ENCODE measurements around the gene LYRM2.

GRCh38 chr6:89655122-89655521, 16.6 kb upstream of the LYRM2 start:
- TF ChIP-seq CTCF (IDR thresholded peaks at IDR 0.05) = no peak
- TF ChIP-seq ZFX (IDR thresholded peaks at IDR 0.05; ENCODE audit: borderline replicate concordance) = no peak

Data from 22Rv1 (cell line).